AG10803 (cell line): Measurements from ENCODE around the gene LANCL2.
"Not testable (repeated sequence)": the region's sequence is repeated elsewhere in the genome, so short reads cannot be mapped to it uniquely, and the experiment has no call there.

Source experiments
- DNase-seq: peaks from one replicate; pipeline ENCODE4 v3.0.0; 2010; ENCODE audit warnings: low read depth
- H3K4me3 ChIP-seq: 2 replicates; pipeline ENCODE4 v1.5.1; 2011; ENCODE audit warnings: mild to moderate bottlenecking, low read length, control low read depth
- CTCF ChIP-seq: conservative IDR thresholded peaks from 2 replicates; pipeline ENCODE4 v1.5.1; 2011; ENCODE audit warnings: mild to moderate bottlenecking, low read length, control low read depth, inconsistent platforms

The LANCL2 gene

GRCh38 chr7:55464422-55464821, 99.3 kb downstream of the LANCL2 start:
- no peak for TF ChIP-seq CTCF
- no peak overlapping the region for H3K4me3 ChIP-seq
- DNase-seq: no peak

- DNase-seq: no peak
- no peak for TF ChIP-seq CTCF
- no peak overlapping the region for H3K4me3 ChIP-seq
These were observed 100.6 kb downstream of the LANCL2 start for GRCh38 chr7:55465691-55466090.

GRCh38 chr7:55467047-55467593, 102.0 kb downstream of the LANCL2 start:
- TF ChIP-seq CTCF: no peak
- no peak for DNase-seq
- H3K4me3 ChIP-seq: no peak overlapping the region

GRCh38 chr7:55468495-55468894, 103.4 kb downstream of the LANCL2 start:
- no peak for TF ChIP-seq CTCF
- no peak overlapping the region for H3K4me3 ChIP-seq
- DNase-seq: no peak

- TF ChIP-seq CTCF: no peak
These were observed 104.1 kb downstream of the LANCL2 start for GRCh38 chr7:55469271-55469681.

GRCh38 chr7:55469721-55470120, 104.6 kb downstream of the LANCL2 start:
- TF ChIP-seq CTCF: no peak
- H3K4me3 ChIP-seq: no peak overlapping the region
- DNase-seq: no peak

More at GRCh38 chr7:55469271-55469681, 104.1 kb downstream of the LANCL2 start:
- no peak for DNase-seq
- H3K4me3 ChIP-seq: no peak overlapping the region

GRCh38 chr7:55470261-55470660, 105.1 kb downstream of the LANCL2 start:
- no peak for DNase-seq
- no peak for TF ChIP-seq CTCF
- no peak overlapping the region for H3K4me3 ChIP-seq

- DNase-seq, H3K4me3 ChIP-seq: not testable (repeated sequence)
These were observed 106.5 kb downstream of the LANCL2 start for GRCh38 chr7:55471594-55471993.

GRCh38 chr7:55472406-55472805, 107.3 kb downstream of the LANCL2 start:
- DNase-seq, H3K4me3 ChIP-seq: not testable (repeated sequence)
